HCT116 (cell line): ENCODE measurements around the gene SERPINI1. TPM values are rescaled to one million over a fixed set of nuclear protein-coding genes. Genes with fewer than 3 reads are reported as not detected.

Experiments used
- ATAC-seq: fragments of 200-7000 bp; cut with Tn5 transposase; 2 replicates; pipeline ENCODE4 v1.9.1; 2020; ENCODE audit warnings: mild to moderate bottlenecking, moderate library complexity
- BruUV-seq: library from RNA; stranded (reverse); fragments of 400-500 nt; replicated peaks from 2 replicates; lab custom pipeline; 2021; lab: Mats Ljungman, UMichigan
- CTCF ChIA-PET: fragments of 300-600 bp; sonication (Branson Sonifier 250); formaldehyde crosslinking; loops from one replicate; lab custom pipeline; 2021; ENCODE audit warnings: antibody characterized with exemption; lab: Charles Lee
- POLR2A ChIA-PET: fragments of 300-600, 350-600 bp; sonication (Branson Sonifier 250); formaldehyde crosslinking; loops from one replicate; lab custom pipeline; 2021; ENCODE audit warnings: antibody characterized with exemption; lab: Charles Lee
- RAD21 ChIA-PET, 2 experiments: fragments of 300-600 bp; sonication (Branson Sonifier 250); formaldehyde crosslinking; loops; one replicate each; lab custom pipeline; 2023; ENCODE audit warnings: low total read pairs in 2 of 2; ENCODE audit not compliant: uncharacterized antibody in 2 of 2, unreplicated experiment in 2 of 2, low non-redundant PET in 1 of 2; lab: Charles Lee
- DNase-seq: peaks from one replicate; pipeline ENCODE4 v3.0.0-alpha.2; 2010; ENCODE audit warnings: low read depth, low spot score
- H2AFZ ChIP-seq: fragments of 200-600 bp; shearing (Covaris generic), sonication (generic); 2 replicates; pipeline ENCODE4 v1.6.1; 2017; ENCODE audit warnings: low read depth, mixed run types, mixed read lengths, antibody characterized with exemption, low read length; ENCODE audit not compliant: poor library complexity, severe bottlenecking
- H3K27ac ChIP-seq: 2 replicates; pipeline ENCODE4 v1.5.1; 2012; ENCODE audit warnings: low read depth, low read length
- H3K27me3 ChIP-seq: fragments of 200-600 bp; sonication (generic); 2 replicates; pipeline ENCODE4 v1.6.1; 2016; ENCODE audit warnings: mixed run types, low read length, mixed read lengths; ENCODE audit not compliant: insufficient read depth
- H3K36me3 ChIP-seq, 2 experiments: fragments of 200-500 bp in 1 of 2; fragments of 200-600 bp in 1 of 2; sonication (Bioruptor generic) in 1 of 2; sonication (generic) in 1 of 2; 2 replicates each; pipeline versions ENCODE4 v1.5.1 to v1.6.1; 2014 to 2016; ENCODE audit warnings: low read length in 2 of 2, inconsistent platforms in 1 of 2, mixed read lengths in 1 of 2, mixed run types in 1 of 2; ENCODE audit not compliant: insufficient read depth in 2 of 2, control insufficient read depth in 1 of 2
- H3K4me1 ChIP-seq, 2 experiments: fragments of 200-600 bp in 1 of 2; sonication (generic) in 1 of 2; 2 replicates each; pipeline versions ENCODE4 v1.5.1 to v1.6.1; 2012 to 2017; ENCODE audit warnings: low read length in 2 of 2, inconsistent platforms in 1 of 2, mild to moderate bottlenecking in 1 of 2, mixed read lengths in 1 of 2, mixed run types in 1 of 2, moderate library complexity in 1 of 2; ENCODE audit not compliant: insufficient read depth in 2 of 2, control insufficient read depth in 1 of 2
- H3K4me2 ChIP-seq: fragments of 200-600 bp; sonication (generic); 2 replicates; pipeline ENCODE4 v1.6.1; 2017; ENCODE audit warnings: mixed run types, low read length, mixed read lengths
- H3K4me3 ChIP-seq, 2 experiments: fragments of 200-600 bp in 1 of 2; sonication (generic) in 1 of 2; replicated peaks in 1 of 2; 2 replicates each; pipeline ENCODE4 v1.5.1; 2011 to 2016; ENCODE audit warnings: low read length in 2 of 2, control low read depth in 1 of 2, low read depth in 1 of 2, mild to moderate bottlenecking in 1 of 2, mixed read lengths in 1 of 2, mixed run types in 1 of 2
- H3K79me2 ChIP-seq: fragments of 200-600 bp; sonication (generic); 2 replicates; pipeline ENCODE4 v1.6.1; 2017; ENCODE audit warnings: mild to moderate bottlenecking, mixed run types, low read length, moderate library complexity, mixed read lengths; ENCODE audit not compliant: insufficient read depth
- H3K9ac ChIP-seq: fragments of 200-600 bp; sonication (generic); 2 replicates; pipeline ENCODE4 v1.6.1; 2016; ENCODE audit warnings: low read length, mixed read lengths
- H3K9me2 ChIP-seq: fragments of 200-600 bp; sonication (generic), shearing (Covaris generic); 2 replicates; pipeline ENCODE4 v1.6.1; 2017; ENCODE audit warnings: mixed run types, mild to moderate bottlenecking, moderate library complexity; ENCODE audit not compliant: insufficient read depth
- H3K9me3 ChIP-seq, 2 experiments: fragments of 200-500 bp in 1 of 2; fragments of 200-600 bp in 1 of 2; sonication (Bioruptor generic) in 1 of 2; sonication (generic) in 1 of 2; 2 replicates each; pipeline ENCODE4 v1.6.1; 2014 to 2017; ENCODE audit warnings: low read length in 2 of 2, mixed read lengths in 2 of 2, inconsistent platforms in 1 of 2, low read depth in 1 of 2, mild to moderate bottlenecking in 1 of 2, mixed run types in 1 of 2, moderate library complexity in 1 of 2; ENCODE audit not compliant: control insufficient read depth in 1 of 2, insufficient read depth in 1 of 2
- H4K20me1 ChIP-seq: fragments of 200-600 bp; sonication (generic), shearing (Covaris generic); 2 replicates; pipeline ENCODE4 v1.6.1; 2017; ENCODE audit warnings: mixed run types, mild to moderate bottlenecking, moderate library complexity; ENCODE audit not compliant: insufficient read depth
- CBX3 ChIP-seq: IDR thresholded peaks from 2 replicates; pipeline ENCODE4 v1.6.1; 2012; ENCODE audit warnings: low read depth
- CEBPB ChIP-seq: IDR thresholded peaks from 2 replicates; pipeline ENCODE4 v1.6.1; 2012; ENCODE audit warnings: low read depth
- EGR1 ChIP-seq: IDR thresholded peaks from 2 replicates; pipeline ENCODE4 v1.6.1; 2012; ENCODE audit warnings: low read depth
- ELF1 ChIP-seq: IDR thresholded peaks from 2 replicates; pipeline ENCODE4 v1.6.1; 2012; ENCODE audit warnings: low read depth, borderline replicate concordance
- EZH2 ChIP-seq: fragments of 200-600 bp; sonication (generic); IDR thresholded peaks from 2 replicates; pipeline ENCODE4 v1.6.1; 2017; ENCODE audit warnings: antibody characterized with exemption, mixed run types
- EZH2phosphoT487 ChIP-seq: fragments of 200-600 bp; IDR thresholded peaks from 2 replicates; pipeline ENCODE4 v1.6.1; 2018; ENCODE audit warnings: antibody characterized with exemption, borderline replicate concordance
- FOSL1 ChIP-seq: IDR thresholded peaks from 2 replicates; pipeline ENCODE4 v1.6.1; 2012; ENCODE audit warnings: low read depth
- MAX ChIP-seq: IDR thresholded peaks from 2 replicates; pipeline ENCODE4 v1.6.1; 2012
- POLR2A ChIP-seq: IDR thresholded peaks from 2 replicates; pipeline ENCODE4 v1.7.0; 2011; ENCODE audit warnings: borderline replicate concordance; ENCODE audit not compliant: insufficient read depth, insufficient read length; ENCODE audit errors: extremely low read depth
- POLR2AphosphoS5 ChIP-seq: IDR thresholded peaks from 2 replicates; pipeline ENCODE4 v1.6.1; 2011; ENCODE audit warnings: mild to moderate bottlenecking, low read depth, low read length, moderate library complexity
- RAD21 ChIP-seq: IDR thresholded peaks from 2 replicates; pipeline ENCODE4 v1.6.1; 2012; ENCODE audit warnings: low read depth, mild to moderate bottlenecking
- SP1 ChIP-seq: IDR thresholded peaks from 2 replicates; pipeline ENCODE4 v1.6.1; 2012; ENCODE audit warnings: low read depth
- SRF ChIP-seq: IDR thresholded peaks from 2 replicates; pipeline ENCODE4 v1.6.1; 2012; ENCODE audit warnings: low read depth
- TCF7L2 ChIP-seq: IDR thresholded peaks from 2 replicates; pipeline ENCODE4 v1.7.0; 2011; ENCODE audit warnings: borderline replicate concordance, inconsistent platforms; ENCODE audit not compliant: insufficient read depth, insufficient read length; ENCODE audit errors: extremely low read depth
- YY1 ChIP-seq: IDR thresholded peaks from 2 replicates; pipeline ENCODE4 v1.6.1; 2011; ENCODE audit warnings: low read length, low read depth, moderate library complexity, mild to moderate bottlenecking; ENCODE audit not compliant: insufficient replicate concordance; ENCODE audit errors: extremely low read depth
- ZFX ChIP-seq: fragments of 450-650 bp; IDR thresholded peaks from 2 replicates; pipeline ENCODE4 v1.6.1; 2017
- ZNF274 ChIP-seq: fragments of 200-500 bp; sonication (Bioruptor generic); IDR thresholded peaks from 2 replicates; pipeline ENCODE4 v1.6.1; 2014; ENCODE audit warnings: mild to moderate bottlenecking, low read depth, low read length, inconsistent platforms
- intact Hi-C: fragments of 100-400 bp; cut with micrococcal nuclease; formaldehyde crosslinking; loops from 2 replicates; pipeline ENCODE4 v1.10.0; 2022
- total RNA-seq: library from RNA; stranded (reverse); gene quantifications from one replicate; pipeline ENCODE4 v1.2.1, GENCODE V29; 2021; ENCODE audit not compliant: unreplicated experiment
- TF ChIP-seq, protein P1 (sequence below): IDR thresholded peaks from 2 replicates; pipeline ENCODE4 v1.6.1; 2012; ENCODE audit warnings: low read depth
- TF ChIP-seq, protein P2 (sequence below): IDR thresholded peaks from 2 replicates; pipeline ENCODE4 v1.6.1; 2011; ENCODE audit warnings: mild to moderate bottlenecking, low read length, moderate library complexity; ENCODE audit not compliant: insufficient replicate concordance; ENCODE audit errors: extremely low read depth
- TF ChIP-seq, protein P3 (sequence below), 3 experiments: fragments of 200-600 bp in 1 of 3; sonication (generic) in 1 of 3; IDR thresholded peaks in 2 of 3; conservative IDR thresholded peaks in 1 of 3; 2 replicates each; pipeline ENCODE4 v1.5.1; 2012 to 2017; ENCODE audit warnings: low read depth in 2 of 3, low read length in 2 of 3, antibody characterized with exemption in 1 of 3, borderline replicate concordance in 1 of 3, control low read depth in 1 of 3, mild to moderate bottlenecking in 1 of 3, mixed read lengths in 1 of 3, mixed run types in 1 of 3, moderate library complexity in 1 of 3; ENCODE audit not compliant: insufficient read depth in 1 of 3

The SERPINI1 gene
- total RNA-seq, 1 experiment from 2014 or later = 6.5 TPM

DNA sequence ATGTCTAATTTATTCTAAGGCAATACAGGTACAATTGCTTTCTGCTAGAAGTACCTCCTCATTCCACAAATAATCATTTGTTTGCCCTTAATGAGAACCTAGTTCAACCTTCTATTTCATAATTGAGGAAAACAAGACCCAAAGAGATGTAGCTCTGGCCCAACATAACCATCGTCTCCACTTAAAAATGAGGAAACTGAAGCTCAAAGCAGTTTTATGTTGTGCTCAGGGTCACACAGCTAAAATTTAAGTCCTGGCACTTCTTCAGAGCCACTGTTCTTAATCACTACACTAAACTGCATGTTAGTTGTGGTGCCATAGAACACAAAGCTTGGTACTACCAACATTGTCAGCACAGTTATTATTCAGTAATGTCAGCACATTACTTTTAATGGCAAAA lies 108.0 kb downstream of the SERPINI1 start:
- Histone ChIP-seq H3K4me3 (no peak overlapping the region), H2AFZ (no peak overlapping the region), H3K27me3 (no peaks in the 10 kb centered on the region), H3K36me3 (no peaks in the 10 kb centered on the region), H3K9me2 (no peaks in the 10 kb centered on the region), H3K27ac (no peak overlapping the region), H3K79me2 (no peaks in the 10 kb centered on the region), H4K20me1 (no peaks in the 10 kb centered on the region), H3K4me1 (no peaks in the 10 kb centered on the region), H3K4me2 (no peak overlapping the region), H3K9me3 (no peaks in the 10 kb centered on the region), H3K9ac (no peak overlapping the region)
- ChIA-PET CTCF (no interaction called here), RAD21 (no interaction called here), POLR2A (no interaction called here)
- no TSS peak for BruUV-seq
- intact Hi-C loops = no loop called here
- no peak for DNase-seq
- no peak for ATAC-seq
- TF ChIP-seq ZFX = no peak
- no peak for TF ChIP-seq TCF7L2
- TF ChIP-seq EGR1 = no peak
- no peak for TF ChIP-seq CBX3
- no peak for TF ChIP-seq SP1
- TF ChIP-seq, protein P1, sequence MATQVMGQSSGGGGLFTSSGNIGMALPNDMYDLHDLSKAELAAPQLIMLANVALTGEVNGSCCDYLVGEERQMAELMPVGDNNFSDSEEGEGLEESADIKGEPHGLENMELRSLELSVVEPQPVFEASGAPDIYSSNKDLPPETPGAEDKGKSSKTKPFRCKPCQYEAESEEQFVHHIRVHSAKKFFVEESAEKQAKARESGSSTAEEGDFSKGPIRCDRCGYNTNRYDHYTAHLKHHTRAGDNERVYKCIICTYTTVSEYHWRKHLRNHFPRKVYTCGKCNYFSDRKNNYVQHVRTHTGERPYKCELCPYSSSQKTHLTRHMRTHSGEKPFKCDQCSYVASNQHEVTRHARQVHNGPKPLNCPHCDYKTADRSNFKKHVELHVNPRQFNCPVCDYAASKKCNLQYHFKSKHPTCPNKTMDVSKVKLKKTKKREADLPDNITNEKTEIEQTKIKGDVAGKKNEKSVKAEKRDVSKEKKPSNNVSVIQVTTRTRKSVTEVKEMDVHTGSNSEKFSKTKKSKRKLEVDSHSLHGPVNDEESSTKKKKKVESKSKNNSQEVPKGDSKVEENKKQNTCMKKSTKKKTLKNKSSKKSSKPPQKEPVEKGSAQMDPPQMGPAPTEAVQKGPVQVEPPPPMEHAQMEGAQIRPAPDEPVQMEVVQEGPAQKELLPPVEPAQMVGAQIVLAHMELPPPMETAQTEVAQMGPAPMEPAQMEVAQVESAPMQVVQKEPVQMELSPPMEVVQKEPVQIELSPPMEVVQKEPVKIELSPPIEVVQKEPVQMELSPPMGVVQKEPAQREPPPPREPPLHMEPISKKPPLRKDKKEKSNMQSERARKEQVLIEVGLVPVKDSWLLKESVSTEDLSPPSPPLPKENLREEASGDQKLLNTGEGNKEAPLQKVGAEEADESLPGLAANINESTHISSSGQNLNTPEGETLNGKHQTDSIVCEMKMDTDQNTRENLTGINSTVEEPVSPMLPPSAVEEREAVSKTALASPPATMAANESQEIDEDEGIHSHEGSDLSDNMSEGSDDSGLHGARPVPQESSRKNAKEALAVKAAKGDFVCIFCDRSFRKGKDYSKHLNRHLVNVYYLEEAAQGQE = no peak
- no peak for TF ChIP-seq EZH2phosphoT487
- TF ChIP-seq, protein P2, sequence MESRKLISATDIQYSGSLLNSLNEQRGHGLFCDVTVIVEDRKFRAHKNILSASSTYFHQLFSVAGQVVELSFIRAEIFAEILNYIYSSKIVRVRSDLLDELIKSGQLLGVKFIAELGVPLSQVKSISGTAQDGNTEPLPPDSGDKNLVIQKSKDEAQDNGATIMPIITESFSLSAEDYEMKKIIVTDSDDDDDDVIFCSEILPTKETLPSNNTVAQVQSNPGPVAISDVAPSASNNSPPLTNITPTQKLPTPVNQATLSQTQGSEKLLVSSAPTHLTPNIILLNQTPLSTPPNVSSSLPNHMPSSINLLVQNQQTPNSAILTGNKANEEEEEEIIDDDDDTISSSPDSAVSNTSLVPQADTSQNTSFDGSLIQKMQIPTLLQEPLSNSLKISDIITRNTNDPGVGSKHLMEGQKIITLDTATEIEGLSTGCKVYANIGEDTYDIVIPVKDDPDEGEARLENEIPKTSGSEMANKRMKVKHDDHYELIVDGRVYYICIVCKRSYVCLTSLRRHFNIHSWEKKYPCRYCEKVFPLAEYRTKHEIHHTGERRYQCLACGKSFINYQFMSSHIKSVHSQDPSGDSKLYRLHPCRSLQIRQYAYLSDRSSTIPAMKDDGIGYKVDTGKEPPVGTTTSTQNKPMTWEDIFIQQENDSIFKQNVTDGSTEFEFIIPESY = no peak
- no peak for TF ChIP-seq CEBPB
- no peak for TF ChIP-seq YY1
- TF ChIP-seq SRF = no peak
- TF ChIP-seq EZH2 = no peak
- no peak for TF ChIP-seq ELF1
- no peak for TF ChIP-seq POLR2AphosphoS5
- TF ChIP-seq MAX = no peak
- TF ChIP-seq, protein P3, sequence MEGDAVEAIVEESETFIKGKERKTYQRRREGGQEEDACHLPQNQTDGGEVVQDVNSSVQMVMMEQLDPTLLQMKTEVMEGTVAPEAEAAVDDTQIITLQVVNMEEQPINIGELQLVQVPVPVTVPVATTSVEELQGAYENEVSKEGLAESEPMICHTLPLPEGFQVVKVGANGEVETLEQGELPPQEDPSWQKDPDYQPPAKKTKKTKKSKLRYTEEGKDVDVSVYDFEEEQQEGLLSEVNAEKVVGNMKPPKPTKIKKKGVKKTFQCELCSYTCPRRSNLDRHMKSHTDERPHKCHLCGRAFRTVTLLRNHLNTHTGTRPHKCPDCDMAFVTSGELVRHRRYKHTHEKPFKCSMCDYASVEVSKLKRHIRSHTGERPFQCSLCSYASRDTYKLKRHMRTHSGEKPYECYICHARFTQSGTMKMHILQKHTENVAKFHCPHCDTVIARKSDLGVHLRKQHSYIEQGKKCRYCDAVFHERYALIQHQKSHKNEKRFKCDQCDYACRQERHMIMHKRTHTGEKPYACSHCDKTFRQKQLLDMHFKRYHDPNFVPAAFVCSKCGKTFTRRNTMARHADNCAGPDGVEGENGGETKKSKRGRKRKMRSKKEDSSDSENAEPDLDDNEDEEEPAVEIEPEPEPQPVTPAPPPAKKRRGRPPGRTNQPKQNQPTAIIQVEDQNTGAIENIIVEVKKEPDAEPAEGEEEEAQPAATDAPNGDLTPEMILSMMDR (IDR thresholded peaks at IDR 0.05 in 2 of 3, conservative IDR thresholded peaks at IDR 0.05 in 1 of 3; ENCODE audit: borderline replicate concordance in 1 of 3, insufficient read depth in 1 of 3, low read depth in 2 of 3, low read length in 2 of 3) = no peak
- TF ChIP-seq FOSL1 = no peak
- no peak for TF ChIP-seq POLR2A
- no peak for TF ChIP-seq RAD21
- TF ChIP-seq ZNF274 = no peak
